ENCODE data around the gene SPANXN4. TPM values are rescaled to one million over a fixed set of nuclear protein-coding genes. Genes with fewer than 3 reads are reported as not detected.
A peak's percentile ranks its signal among the peaks of the same experiment; 100 is the strongest.

Gene SPANXN4, protein sequence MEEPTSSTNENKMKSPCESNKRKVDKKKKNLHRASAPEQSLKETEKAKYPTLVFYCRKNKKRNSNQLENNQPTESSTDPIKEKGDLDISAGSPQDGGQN
- not detected for polyA plus RNA-seq

DNA sequence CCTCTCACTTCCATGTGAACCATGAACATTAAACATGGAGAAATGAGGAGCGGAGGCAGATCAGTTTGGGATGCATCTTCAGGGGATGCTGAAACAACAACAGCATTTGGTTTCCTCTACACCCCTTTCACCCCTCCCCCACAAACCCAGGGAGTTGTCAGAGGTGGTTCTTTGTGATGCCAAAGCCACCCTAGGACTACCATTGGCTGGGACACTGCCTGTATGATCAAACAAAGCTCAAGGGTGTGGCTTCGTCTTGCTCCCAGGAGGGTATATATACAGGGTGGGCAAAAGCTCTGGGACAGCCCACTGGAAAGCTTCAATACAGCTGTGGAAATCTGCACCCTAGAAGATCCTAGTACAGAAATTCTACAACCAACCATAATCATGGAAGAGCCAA is at the start of gene SPANXN4:
SPANXN4 (plus strand) TSS at position 301 of the 400 bp plus-strand sequence; CDS start at position 388, 87 bp downstream.
- H3K27ac Mint-ChIP-seq: no peak within 1 kb of the TSS
- no peaks in the 10 kb centered on the region for H3K27me3 Mint-ChIP-seq
- H3K4me3 Mint-ChIP-seq: no peak within 1 kb of the TSS
- H3K4me1 Mint-ChIP-seq: no peaks in the 10 kb centered on the region
- no peaks in the 10 kb centered on the region for H3K36me3 Mint-ChIP-seq
- peaks cover 0 to 3% (median 2%) of the 10 kb centered on the region in 3 donors for H3K9me3 Mint-ChIP-seq

DNA sequence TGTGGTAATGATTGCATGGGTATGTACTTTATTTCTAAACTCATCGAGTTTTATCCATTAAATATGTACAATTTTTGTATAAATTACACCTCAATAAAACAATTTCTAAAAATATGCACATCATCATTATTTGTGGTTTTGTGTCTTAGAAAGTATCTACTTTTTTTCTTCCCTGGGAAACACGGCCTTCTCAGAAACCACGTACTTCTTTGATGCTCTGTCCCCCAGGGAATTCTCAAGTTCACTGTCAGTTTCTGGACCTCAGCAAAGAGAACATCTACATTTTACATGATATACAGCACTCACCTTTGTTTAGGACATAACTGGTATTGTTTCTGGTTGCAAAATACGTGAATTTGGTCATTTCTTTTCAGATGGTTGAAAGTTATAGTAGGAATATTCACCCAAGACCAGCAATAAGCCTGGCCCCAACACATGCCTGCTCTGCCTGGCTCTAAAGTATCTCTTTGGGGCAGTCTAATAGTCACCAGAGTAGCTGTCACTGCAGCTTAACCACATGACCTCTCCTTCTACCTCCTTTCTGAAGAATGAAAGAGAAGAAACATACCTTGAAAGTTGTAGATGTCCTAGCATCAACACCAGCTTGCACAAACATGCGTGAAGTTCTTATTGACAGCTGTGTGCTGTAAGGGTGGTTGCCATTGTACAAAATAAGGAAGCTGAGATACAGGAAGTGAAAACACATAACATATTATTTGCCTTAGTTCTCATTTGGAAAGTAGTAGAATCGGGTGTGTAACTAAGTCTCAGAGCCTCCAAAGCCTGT is 48.4 kb upstream of the SPANXN4 start:
- peak overlapping the region in 1 of 4 donors; percentile 75 for H3K4me3 Mint-ChIP-seq

DNA sequence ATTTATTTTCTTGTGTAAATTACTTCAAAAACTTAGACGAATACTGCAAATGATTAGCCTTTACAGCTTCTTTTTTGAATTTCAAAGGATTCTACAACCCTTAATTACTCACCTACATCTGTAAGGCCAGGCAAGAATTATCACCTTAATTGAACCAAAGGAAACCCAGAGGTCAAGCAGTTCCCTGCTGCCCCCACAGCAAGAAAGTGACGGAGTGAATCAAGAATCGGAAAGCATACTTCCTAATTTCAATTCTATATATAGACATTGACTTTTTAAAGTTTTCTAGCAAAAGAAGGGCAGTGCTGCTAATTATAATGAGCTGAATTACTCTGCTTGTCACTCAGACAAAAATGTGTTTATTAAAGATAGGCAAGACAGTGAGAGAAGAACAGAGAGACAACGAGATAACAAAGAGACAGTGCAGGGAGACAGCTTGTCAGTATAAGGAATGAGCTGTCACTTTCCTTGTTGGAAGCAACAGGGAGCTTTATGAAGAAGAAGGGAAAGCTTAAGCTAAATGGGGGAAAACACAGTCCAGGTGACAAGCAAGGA is 47.5 kb upstream of the SPANXN4 start:
- H3K4me3 Mint-ChIP-seq: peak overlapping the region in 2 of 4 donors; percentile 20 to 80
- H3K27ac Mint-ChIP-seq: peak overlapping the region; percentile 23 to 64 (median 44)
- no peaks in the 10 kb centered on the region for H3K36me3 Mint-ChIP-seq
- H3K4me1 Mint-ChIP-seq: peaks cover 4 to 14% (median 13%) of the 10 kb centered on the region in 3 donors
- no peaks in the 10 kb centered on the region for H3K27me3 Mint-ChIP-seq
- H3K9me3 Mint-ChIP-seq: peaks cover 0 to 2% (median 0%) of the 10 kb centered on the region in 3 donors

More for the DNA sequence above, 48.4 kb upstream of the SPANXN4 start:
- H3K4me1 Mint-ChIP-seq: peaks cover 4 to 14% (median 13%) of the 10 kb centered on the region in 3 donors
- H3K27me3 Mint-ChIP-seq: no peaks in the 10 kb centered on the region
- H3K27ac Mint-ChIP-seq: peak overlapping the region; percentile 23 to 64 (median 44)
- H3K9me3 Mint-ChIP-seq: peaks cover 0 to 2% (median 0%) of the 10 kb centered on the region in 3 donors
- H3K36me3 Mint-ChIP-seq: no peaks in the 10 kb centered on the region

DNA sequence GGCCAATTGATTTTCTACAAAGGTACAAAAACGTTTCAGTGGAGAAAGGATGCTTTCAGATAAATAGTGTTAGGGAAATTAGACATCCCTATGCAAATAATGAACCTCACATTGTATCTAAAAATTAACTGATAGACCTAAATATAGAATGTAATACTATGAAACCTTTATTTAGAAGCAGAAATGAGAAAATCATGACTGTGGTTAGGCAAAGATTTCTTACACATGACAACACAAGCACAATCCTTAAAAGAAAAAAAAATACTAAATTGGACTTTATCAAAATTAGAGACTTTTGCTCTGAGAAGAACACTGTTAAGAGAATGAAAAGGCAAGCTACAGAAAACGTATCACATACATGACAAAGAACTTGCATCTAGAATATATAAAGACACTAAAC is 43.0 kb upstream of the SPANXN4 start:
- H3K9me3 Mint-ChIP-seq: peaks cover 0 to 9% (median 3%) of the 10 kb centered on the region in 3 donors
- H3K4me3 Mint-ChIP-seq: no peak overlapping the region
- H3K36me3 Mint-ChIP-seq: no peaks in the 10 kb centered on the region
- no peaks in the 10 kb centered on the region for H3K27me3 Mint-ChIP-seq
- no peak overlapping the region for H3K27ac Mint-ChIP-seq
- peaks cover 4 to 8% (median 7%) of the 10 kb centered on the region in 3 donors for H3K4me1 Mint-ChIP-seq

DNA sequence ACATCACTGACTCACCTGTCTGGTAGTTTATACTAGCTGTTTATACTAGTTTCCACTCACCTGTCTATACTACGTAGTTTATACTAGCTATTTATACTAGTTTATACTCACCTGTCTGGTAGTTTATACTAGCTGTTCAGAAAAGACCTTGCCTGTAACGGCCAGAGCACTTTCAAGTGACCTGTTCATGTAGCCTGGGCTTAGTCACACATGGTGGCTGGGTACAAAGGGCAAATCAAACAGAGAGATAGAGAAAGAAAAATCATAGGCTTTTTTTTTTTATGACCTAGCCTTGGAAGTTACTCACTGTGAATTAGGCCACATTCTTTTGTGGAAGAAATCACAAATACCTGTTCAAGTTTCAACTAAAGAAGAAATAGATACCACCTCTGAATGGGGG is 30.7 kb upstream of the SPANXN4 start:
- no peaks in the 10 kb centered on the region for H3K4me1 Mint-ChIP-seq
- peaks cover 1% of the 10 kb centered on the region for H3K36me3 Mint-ChIP-seq
- peaks cover 0 to 6% (median 0%) of the 10 kb centered on the region in 3 donors for H3K9me3 Mint-ChIP-seq
- H3K27me3 Mint-ChIP-seq: no peaks in the 10 kb centered on the region
- H3K27ac Mint-ChIP-seq: no peak overlapping the region
- no peak overlapping the region for H3K4me3 Mint-ChIP-seq

DNA sequence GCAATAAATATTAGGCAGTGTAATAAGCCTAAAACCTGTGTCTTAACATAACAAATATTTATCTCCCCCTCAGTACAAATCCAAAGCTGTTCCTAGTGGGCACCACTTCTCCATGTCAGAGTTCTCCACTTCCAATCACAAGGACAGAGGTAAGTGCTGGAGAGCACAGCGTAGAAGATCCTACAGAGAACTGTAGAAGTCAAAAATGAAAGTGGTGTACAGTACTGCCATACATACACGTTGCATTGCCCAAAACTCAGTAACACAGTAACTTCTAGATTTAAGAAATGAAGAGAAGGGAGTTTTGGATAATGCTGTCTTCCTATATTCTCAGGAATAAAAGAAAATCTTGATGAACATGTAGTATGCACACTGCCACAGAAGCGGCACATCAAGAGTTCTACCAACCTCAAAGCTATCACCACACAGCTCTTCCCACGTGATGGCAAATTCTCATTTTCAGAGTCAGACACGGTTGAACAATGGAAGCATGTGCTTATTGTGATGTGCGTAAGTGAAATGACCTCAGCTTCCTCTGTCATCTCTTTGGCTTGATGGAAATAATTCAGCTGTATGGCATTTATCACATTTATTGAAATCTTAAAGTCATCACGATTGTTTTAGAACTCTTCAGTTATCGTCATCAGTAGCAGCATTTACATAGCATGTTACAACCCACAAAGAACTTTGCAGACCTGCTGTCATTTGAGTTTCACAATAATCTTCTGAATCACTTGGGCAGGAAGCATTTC is 27.1 kb upstream of the SPANXN4 start:
- H3K4me1 Mint-ChIP-seq: no peaks in the 10 kb centered on the region
- peaks cover 1% of the 10 kb centered on the region for H3K36me3 Mint-ChIP-seq
- H3K27me3 Mint-ChIP-seq: no peaks in the 10 kb centered on the region
- H3K27ac Mint-ChIP-seq: no peak overlapping the region
- H3K9me3 Mint-ChIP-seq: peaks cover 0 to 9% (median 2%) of the 10 kb centered on the region in 3 donors
- no peak overlapping the region for H3K4me3 Mint-ChIP-seq

DNA sequence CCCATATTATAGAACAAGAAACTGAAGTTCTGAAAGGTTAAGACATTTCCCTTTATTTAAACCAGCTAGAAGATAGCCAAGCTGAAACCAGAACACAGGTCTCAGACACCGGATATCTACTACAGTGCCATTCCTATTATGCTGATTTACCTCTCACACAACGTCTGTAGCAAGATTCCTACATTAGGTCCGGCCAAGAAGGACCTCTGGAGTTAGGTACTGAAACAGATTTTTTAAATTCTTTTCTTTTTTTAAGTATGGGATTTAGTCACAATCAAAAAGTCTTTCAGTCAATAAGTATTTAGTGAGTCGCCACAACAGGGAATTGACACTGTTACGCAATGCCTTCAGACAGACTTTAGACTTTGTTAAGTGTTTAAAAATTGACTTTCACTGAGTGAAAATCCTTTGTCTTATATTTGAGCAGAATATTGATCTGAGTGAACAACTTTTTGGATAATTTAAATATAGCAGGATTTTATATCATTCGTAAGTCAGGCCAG is 26.5 kb upstream of the SPANXN4 start:
- H3K4me3 Mint-ChIP-seq: no peak overlapping the region
- H3K27me3 Mint-ChIP-seq: no peaks in the 10 kb centered on the region
- no peaks in the 10 kb centered on the region for H3K4me1 Mint-ChIP-seq
- no peak overlapping the region for H3K27ac Mint-ChIP-seq
- peaks cover 0 to 9% (median 2%) of the 10 kb centered on the region in 3 donors for H3K9me3 Mint-ChIP-seq
- peaks cover 1% of the 10 kb centered on the region for H3K36me3 Mint-ChIP-seq

DNA sequence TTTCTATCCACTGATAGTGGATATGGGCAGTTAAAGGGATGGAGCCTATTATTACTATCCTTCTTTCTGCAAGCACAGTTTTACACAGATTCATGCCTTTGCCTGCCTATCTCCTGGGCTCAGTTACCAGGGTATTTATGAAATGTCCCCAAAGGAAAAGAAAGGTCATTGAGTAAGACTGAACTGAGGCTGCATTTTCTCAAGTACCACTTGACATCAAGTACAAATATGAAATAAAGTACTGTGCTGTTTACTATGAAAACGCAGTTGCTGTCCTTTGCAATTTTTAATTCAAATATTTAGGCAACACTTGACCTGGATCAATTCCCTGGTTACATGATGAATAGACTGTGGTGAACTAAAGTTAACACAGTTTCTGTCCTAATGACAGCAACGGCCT is 23.5 kb upstream of the SPANXN4 start:
- H3K27me3 Mint-ChIP-seq: no peaks in the 10 kb centered on the region
- no peaks in the 10 kb centered on the region for H3K4me1 Mint-ChIP-seq
- H3K27ac Mint-ChIP-seq: no peak overlapping the region
- no peak overlapping the region for H3K4me3 Mint-ChIP-seq
- peaks cover 0 to 3% (median 2%) of the 10 kb centered on the region in 3 donors for H3K9me3 Mint-ChIP-seq
- H3K36me3 Mint-ChIP-seq: no peaks in the 10 kb centered on the region

- H3K4me1 Mint-ChIP-seq: no peaks in the 10 kb centered on the region
- no peaks in the 10 kb centered on the region for H3K36me3 Mint-ChIP-seq
- peaks cover 3 to 16% (median 8%) of the 10 kb centered on the region in 3 donors for H3K9me3 Mint-ChIP-seq
- H3K27me3 Mint-ChIP-seq: no peaks in the 10 kb centered on the region
- no peak overlapping the region for H3K27ac Mint-ChIP-seq
- H3K4me3 Mint-ChIP-seq: no peak overlapping the region
These were observed 8.5 kb upstream of the SPANXN4 start for GRCh38 chrX:143017272-143017671.

DNA sequence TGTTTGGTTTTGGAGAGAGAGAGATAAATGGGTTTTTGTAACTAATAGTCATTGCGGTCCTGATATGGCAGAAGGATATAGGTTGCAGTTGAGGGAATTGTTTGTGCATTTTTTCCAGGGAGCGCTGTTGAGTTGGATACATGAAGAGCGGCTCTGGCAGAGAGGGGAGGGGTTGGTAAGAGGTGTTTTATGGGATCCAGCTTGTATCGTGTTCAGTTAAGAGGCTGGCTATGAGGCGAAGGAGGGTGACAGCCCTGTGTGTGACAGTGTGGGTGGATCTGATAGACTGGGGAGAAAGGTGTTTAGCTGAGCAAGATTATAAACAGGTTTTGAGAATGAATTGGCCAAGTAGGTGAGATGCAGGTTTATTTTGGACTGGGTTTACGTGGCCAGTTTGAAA is 1.5 kb downstream of the SPANXN4 start:
- no peaks in the 10 kb centered on the region for H3K27me3 Mint-ChIP-seq
- no peaks in the 10 kb centered on the region for H3K36me3 Mint-ChIP-seq
- no peak overlapping the region for H3K27ac Mint-ChIP-seq
- no peaks in the 10 kb centered on the region for H3K4me1 Mint-ChIP-seq
- no peak overlapping the region for H3K4me3 Mint-ChIP-seq
- H3K9me3 Mint-ChIP-seq: peaks cover 2 to 4% (median 3%) of the 10 kb centered on the region in 3 donors

- H3K4me3 Mint-ChIP-seq: no peak overlapping the region
- H3K27ac Mint-ChIP-seq: no peak overlapping the region
- no peaks in the 10 kb centered on the region for H3K27me3 Mint-ChIP-seq
- H3K9me3 Mint-ChIP-seq: peaks cover 2 to 6% (median 3%) of the 10 kb centered on the region in 3 donors
- no peaks in the 10 kb centered on the region for H3K4me1 Mint-ChIP-seq
- peaks cover 2% of the 10 kb centered on the region for H3K36me3 Mint-ChIP-seq
These were observed 21.8 kb downstream of the SPANXN4 start for GRCh38 chrX:143047511-143047910.

GRCh38 chrX:143058120-143058519 is 32.4 kb downstream of the SPANXN4 start:
- Mint-ChIP-seq H3K27ac (no peak overlapping the region), H3K27me3 (no peaks in the 10 kb centered on the region), H3K4me3 (no peak overlapping the region), H3K9me3 (peaks cover 0 to 3% (median 0%) of the 10 kb centered on the region in 3 donors), H3K4me1 (no peaks in the 10 kb centered on the region), H3K36me3 (no peaks in the 10 kb centered on the region)

- Mint-ChIP-seq H3K27me3 (no peaks in the 10 kb centered on the region), H3K4me1 (no peaks in the 10 kb centered on the region), H3K4me3 (no peak overlapping the region), H3K27ac (no peak overlapping the region), H3K36me3 (no peaks in the 10 kb centered on the region), H3K9me3 (peaks cover 0 to 8% (median 4%) of the 10 kb centered on the region in 3 donors)
These were observed 55.5 kb downstream of the SPANXN4 start for GRCh38 chrX:143081231-143081630.

GRCh38 chrX:143082537-143082936 is 56.8 kb downstream of the SPANXN4 start:
- H3K4me1 Mint-ChIP-seq: no peaks in the 10 kb centered on the region
- no peaks in the 10 kb centered on the region for H3K36me3 Mint-ChIP-seq
- no peak overlapping the region for H3K4me3 Mint-ChIP-seq
- H3K9me3 Mint-ChIP-seq: peaks cover 0 to 8% (median 4%) of the 10 kb centered on the region in 3 donors
- H3K27ac Mint-ChIP-seq: no peak overlapping the region
- no peaks in the 10 kb centered on the region for H3K27me3 Mint-ChIP-seq

All from IgD-negative memory B cell (primary cell).